Activated gamma-delta T cell treated with Interleukin-2 at 50 U/mL for 16 hours (primary cell): ENCODE measurements around the gene ASTN2.
"Not testable (repeated sequence)": the region's sequence is repeated elsewhere in the genome, so short reads cannot be mapped to it uniquely, and the experiment has no call there.

Experiments
- DNase-seq: peaks from one replicate; pipeline ENCODE4 v3.0.0-alpha.2; 2020

Gene ASTN2

DNA sequence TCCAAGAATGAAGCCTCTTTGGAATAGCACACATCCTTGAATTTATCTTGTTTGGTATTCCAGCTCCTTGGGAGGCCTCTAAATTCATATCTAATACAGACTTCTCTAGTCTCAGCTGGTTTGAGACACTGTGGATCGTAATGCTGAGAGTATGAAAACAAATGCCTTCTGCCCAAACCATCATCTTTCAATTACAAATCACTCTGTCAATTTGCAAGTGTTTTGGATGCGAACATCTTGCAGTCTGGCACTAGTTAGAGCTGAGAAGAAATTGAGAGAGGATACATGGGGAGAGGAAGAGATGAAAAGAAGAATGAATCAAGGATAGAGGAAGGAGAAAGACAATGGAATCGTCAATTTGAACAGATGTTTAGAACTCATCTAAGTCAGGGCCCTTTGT, 342.6 kb downstream of the ASTN2 start:
- DNase-seq: no peak

DNA sequence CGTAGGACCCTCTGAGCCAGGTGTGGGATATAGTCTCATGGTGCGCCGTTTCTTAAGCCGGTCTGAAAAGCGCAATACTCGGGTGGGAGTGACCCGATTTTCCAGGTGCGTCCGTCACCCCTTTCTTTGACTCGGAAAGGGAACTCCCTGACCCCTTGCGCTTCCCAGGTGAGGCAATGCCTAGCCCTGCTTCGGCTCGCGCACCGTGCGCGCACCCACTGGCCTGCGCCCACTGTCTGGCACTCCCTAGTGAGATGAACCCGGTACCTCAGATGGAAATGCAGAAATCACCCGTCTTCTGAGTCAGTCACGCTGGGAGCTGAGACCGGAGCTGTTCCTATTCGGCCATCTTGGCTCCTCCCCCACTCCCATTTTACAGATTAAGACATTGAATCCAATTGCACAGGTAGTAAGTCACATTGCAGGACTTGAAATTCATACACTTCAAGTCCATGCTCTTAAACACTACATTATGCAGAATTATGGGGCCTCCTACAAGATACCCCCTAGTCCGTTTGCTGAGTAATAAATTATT, 343.1 kb downstream of the ASTN2 start:
- not testable (repeated sequence) for DNase-seq

DNA sequence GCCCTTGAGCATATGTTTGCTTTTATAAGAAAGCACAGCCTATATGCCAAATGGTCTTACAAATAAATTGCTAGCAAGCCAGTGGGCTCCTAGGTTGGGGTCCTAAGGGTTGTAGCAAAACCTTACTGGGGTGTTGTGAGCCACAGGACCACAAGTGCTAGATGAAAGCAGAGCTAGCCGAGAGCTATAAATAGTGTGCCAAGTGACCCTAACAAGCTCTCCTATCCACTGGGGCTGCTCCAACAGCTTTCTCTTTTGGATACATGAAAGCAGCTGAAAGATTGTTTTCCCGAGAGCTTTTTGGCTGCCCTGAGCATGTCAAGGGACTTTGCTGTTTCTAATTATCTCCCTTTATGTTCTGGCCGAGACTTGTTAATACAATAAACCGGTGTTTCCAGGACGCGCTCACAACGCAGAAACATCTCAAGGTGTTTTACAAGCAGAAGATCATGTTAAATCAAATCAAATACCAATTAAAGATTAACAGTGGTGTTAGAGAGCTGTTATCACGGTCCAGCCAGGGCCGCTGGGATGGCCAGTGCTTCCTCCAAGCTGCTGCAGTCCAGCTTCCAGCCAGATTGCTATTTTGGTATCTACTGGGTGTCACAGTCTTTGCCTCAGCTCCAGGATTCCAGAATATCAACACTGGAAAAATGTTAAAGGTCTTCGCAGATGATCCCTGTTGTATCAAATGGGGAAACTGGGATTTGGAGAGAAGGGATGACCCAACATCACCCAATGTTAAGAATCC, 351.0 kb downstream of the ASTN2 start:
- DNase-seq: no peak

DNA sequence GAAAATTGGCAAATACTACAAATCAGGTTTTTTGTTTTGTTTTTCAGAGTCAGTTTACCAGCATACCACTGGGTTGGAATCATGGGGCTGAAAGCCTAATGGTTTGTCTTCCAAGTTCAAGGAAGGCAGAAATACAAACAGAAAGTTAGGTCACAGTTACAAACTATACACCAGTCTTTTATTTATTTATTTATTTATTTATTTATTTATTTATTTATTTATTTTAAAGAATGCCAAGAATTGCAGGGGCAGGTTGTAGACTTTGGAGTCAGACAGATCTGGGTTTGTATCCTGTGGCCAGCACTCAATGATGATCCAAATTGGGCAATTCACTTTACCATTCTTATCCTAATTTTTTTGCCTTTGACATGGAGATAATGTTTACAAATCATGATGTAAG, 353.9 kb downstream of the ASTN2 start:
- DNase-seq: no peak

DNA sequence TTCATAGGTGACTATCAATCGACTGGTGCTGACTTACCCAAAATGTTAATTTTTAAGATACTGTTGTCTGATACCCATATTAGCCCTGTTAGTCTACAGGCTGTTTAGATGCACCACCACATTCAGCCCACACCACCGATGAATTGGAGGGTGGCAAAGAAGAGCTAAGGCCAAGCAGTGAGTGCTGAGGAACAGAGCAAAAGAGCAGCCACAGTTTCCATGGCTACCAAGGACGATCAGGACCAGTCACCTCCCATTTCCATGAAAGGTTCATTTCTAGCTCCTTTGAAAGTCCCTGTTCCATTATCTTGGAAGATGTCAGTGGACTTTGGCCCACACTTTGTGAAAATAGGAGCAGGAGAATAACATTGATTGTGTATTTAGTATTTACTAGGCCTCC, 364.9 kb downstream of the ASTN2 start:
- DNase-seq: no peak

DNA sequence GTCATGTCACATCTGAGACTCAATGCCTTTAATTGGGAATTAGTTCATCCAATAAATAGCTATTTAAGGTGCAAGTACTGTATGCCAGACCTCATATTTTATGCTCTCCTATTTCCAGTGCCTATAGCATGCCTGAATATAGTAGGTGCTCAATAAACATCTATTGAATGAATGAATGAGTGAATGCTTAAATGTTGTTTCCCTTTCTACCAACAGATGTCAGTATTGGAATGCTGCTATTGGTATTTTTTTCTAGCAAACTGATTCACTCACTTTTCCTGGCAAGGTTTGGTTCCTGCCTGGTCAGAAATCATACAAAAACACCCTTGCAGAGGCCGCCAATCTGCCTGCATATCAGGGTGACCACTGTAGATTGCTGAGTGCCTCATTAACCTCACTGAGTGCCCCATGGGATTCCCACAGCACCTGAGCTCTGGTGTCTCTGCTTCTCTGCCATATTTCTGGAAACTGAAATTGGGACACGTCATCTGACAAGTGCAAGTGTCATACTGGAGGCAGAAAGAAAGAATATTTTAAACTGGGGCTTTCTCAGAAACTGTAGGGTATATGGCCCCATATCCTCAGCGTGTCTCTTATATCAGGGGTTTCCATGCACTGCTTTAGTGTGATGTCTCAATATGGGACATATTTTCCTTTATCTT, 368.1 kb downstream of the ASTN2 start:
- no peak for DNase-seq

DNA sequence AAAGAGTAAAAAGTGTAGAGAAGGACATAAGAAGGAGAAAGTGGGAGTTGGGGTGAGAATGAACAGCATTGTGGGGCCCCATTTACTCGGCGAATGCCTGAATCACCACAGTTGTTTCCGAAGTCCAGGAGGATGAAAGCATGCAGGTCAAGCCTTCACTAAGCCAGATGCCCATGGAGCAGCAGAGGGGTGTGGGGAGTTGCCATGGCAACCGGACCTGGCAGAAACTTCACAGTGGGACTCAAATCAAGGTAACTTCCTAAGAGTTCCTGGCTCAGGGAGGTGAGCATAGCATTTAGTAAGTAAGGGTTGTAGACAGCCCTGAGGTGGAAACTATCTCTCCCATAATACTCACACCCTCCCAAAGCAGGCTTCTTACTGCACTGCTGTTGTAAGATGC, 370.6 kb downstream of the ASTN2 start:
- no peak for DNase-seq

DNA sequence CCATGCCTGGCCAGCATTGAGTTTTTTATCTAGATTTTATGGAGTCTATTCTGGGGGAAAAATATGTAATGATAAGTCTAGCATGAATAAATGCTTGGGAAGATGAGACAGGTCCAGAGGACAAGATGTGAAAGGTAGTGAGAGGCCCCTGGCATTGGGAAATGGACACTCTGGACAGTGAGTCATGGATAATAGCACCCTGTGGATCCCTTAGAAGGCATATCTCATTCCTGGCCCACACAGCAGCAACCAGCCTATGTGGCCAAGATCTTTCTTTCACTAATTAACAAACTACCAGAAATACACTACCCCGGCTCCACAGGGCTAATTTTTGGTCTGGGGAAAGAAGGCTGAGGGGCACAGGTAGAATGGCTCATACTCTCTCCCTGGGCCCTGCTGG, 371.7 kb downstream of the ASTN2 start:
- no peak for DNase-seq

DNA sequence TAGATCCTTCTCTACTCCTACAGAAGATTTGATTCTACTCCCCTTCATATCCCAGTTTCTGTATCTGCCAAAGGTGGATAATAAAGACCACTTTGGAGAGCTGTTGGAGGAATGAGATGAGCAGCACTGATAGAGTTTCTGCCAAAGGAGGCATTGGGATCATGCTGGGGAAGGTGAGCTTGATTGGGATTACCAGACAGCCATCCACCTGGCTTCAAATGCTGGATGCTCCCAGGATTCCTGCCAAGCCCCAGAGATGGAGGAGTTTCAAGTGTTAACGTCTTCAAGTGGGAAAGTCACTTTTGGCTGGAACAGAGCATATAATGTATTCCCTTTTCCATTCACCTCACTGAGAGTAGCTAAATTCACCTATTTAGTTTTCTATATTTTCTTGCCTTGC, 379.3 kb downstream of the ASTN2 start:
- no peak for DNase-seq

DNA sequence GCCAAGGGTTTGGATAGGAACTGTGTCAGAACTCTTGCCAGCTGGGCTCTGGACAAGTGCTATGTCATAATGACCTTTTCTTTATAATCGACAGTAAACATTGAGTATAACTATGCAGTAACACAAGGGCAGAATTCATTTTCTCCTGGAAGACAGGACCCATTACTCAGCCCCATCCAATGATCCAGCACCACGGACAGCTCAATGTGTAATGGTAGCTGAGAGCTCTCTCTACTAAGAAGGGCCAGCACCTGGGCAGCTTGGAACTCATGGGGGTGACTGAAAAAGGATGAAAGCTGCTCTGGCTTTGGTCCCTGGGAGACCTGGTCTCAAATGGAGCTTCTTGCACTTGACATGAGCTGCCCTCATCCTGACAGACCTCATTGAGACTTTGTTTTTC, 380.0 kb downstream of the ASTN2 start:
- DNase-seq: no peak

DNA sequence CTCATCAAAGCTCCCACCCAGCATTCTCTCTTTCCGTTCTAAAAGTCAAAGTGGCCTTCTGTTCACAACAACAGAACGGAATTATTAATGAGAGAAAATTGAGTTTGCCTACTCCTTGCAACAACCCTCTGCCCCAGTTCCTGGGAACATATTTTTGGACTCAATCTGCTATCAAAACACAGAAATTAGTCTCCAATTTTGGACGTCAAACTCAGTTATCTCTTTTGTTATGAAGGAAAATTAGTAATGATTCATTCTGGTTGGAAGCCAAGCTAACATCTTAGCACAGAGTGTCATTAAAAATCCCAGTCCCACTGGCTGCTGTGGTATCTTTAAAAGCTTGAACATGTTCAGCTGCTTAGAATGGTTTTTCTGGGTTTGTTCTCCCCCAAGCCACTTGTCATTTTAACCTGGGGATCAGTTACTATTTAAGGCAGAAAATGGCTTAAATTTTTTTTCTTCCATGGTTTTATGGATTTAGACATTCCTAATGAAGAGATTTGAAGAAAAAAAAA, 384.5 kb downstream of the ASTN2 start:
- no peak for DNase-seq

DNA sequence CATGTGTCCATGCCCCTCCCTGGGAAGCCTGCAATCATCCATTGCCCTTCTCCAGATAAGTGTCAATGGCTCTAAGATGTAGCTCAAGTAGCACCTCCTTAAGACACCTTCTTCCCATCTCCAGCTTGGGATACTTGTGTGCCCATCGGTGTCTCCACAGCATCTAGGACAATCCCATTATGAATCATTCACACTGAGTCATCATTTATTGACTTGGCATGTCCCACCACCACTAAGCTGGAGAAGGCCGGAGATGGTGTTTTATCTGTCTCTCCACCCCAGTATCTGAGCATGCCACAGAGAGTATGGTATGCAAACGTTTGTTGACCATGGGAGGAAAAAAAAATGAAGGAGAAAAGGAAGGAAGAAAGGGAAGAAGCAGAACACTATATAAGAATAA, 385.5 kb downstream of the ASTN2 start:
- DNase-seq: no peak

DNA sequence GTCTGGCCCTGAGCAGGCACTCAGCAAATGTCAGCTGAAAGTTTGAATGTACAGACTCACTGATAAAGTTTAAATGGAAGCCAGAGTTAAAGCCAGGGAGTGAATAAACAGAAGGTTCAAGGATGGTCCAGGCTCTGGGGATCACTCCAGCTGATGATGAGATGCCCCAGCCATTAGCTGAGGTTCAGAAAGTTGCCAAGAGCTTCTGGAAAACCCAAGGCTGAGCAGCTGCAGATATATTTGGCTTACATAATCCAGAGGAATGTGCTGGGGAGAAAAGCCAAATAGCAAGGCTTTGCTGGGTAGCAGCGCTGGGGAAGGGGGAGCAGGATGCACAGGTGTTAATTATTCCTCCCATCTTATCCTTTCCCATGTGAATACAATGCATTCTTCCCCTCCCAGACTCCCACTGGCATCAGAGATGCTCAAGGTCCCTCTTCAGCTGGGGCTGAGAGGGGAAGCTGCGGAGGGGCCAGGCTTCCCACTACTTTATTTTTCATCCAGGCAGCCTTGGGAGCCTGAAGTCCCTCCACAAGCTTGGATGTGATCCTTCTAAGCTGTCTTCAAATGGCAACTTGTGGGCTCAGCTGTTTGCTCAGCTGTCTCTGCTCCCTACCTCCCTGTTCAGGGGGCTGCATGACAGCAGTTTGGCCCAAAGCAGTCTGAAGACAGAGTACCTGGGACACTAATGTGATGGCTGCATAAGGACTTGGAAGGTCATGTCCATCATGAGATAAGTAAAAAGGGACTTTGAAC, 386.6 kb downstream of the ASTN2 start:
- DNase-seq: no peak

DNA sequence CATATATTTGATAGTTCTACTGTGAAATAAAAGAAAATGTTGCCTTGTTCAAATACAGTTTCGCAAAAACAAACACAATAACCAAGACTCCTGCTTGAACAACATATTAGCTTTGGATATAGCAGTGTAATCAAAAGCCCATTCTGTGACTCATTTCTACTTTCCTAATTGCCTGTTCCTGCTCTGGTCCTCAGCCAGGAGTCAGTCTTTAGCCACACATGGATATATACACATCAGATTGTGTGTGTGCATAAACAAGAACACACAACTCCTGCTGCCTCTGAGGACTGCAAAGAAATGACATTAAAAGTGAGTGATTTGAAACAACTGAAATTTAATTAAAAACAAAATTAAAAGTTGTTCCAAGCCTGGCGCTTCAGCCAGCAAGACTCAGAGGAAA, 393.0 kb downstream of the ASTN2 start:
- no peak for DNase-seq

DNA sequence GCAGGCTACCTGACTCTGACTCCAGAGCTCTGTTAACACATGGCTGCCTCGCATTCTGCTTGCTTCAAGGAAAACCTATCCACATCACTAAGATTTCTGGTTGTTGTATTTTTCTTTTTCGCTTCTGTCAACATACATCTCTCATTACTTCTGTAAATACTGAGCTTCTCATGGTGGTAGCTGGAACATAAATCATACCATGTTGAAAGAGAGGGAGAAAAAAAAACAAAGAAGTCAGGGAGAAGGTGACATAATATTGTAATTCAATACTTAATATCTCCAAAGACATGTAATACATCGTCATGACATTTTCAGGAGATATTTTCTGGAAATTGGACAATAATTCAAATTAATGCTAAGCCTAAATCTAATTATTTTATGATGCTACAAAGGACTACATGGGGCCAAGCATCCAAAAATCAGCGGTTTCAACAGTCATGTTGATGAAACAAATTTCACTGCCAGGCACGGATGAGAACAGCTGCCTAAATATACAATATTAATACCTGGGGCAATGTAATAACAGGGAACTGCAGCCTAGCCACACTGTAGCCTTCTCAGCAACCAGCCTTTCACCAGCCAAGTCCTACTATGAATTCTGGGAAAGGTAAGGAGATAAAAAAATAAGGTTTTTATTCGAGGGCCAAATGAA, 395.8 kb downstream of the ASTN2 start:
- no peak for DNase-seq

DNA sequence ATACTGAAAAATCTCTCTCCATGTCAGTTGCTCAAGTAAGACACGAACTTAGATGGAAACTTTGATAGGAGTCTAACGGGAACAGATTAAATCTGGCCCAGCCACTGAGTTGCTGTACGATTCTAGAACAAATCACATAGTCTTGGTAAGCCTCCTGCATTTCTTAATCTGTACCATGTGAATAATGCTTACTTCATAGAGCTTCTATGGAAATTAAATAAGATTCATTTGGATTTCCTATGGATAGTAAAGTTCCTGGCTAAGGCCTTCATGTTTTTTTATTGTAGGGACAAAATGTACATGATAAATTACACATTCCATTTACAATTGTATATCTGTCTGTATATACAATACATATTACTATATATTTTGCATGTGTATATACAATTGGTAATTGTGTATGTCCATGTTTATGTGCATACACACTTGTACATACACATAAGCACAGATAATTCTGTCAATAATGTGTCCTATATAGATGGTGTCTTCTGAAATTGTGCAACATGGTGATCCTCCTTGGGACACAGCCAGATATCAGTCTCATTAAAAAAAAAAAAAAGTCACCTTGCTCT, 397.4 kb downstream of the ASTN2 start:
- no peak for DNase-seq

DNA sequence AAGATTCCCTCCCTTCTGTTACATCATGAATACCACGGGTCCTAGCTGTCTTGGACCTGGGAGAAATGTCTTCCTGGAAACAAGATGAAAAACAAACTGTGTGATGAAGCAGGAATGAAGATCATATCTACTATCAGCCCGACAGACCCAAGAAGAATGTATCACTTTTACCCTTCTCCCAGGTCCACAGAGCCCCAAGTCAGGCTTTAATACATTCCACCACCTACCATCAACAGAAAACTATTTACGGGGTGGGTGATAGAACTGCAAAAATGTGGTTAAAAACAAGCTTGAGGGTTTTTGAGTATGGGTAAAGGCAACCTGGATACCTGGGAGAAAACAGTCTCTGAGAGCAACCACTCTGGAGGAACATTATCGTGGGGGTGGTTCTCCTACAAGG, 400.8 kb downstream of the ASTN2 start:
- DNase-seq: no peak

DNA sequence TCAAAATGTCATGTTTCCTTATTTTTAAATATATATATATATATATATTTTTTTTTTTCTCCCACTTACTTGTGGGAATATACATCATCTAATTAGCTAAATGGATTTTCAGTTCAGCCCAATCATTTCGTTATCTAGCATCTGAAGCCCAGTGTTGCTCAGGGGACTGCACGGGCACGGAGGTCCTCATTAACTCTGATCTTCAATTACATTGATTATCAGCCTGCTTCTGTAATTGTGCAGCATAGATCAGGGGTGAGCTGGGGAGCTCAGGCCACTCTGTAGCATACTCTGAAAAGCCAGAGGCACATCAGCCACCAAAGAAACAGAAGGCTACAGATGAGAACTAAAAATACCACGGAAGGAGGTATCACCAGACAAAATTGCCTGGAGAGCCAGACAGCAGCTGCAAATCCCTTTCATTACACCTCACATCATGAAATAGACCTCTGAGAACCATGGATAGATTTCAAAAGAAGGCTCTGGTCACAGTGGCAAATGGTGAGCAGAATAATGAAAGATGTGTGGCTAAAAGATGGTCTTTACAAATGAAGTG, 401.3 kb downstream of the ASTN2 start:
- no peak for DNase-seq

DNA sequence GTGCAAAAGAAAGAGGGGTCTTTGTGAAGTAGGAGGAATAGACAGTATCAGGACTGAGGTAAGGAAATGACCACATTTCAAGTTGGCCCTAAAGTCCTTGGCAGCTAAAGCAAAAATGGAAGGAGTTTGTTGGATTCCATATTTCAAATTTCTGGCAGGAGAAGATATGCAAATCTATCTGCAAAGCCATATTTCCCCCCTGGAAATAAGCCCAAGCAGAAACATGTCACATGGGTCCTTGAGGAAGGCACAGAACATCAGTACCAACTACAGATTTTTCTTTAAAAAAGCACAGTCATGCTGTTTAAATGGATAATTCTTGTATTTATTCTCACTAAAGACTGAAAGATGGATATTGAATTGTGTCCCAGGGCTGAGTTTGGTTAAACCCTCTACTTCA, 404.8 kb downstream of the ASTN2 start:
- DNase-seq: no peak

DNA sequence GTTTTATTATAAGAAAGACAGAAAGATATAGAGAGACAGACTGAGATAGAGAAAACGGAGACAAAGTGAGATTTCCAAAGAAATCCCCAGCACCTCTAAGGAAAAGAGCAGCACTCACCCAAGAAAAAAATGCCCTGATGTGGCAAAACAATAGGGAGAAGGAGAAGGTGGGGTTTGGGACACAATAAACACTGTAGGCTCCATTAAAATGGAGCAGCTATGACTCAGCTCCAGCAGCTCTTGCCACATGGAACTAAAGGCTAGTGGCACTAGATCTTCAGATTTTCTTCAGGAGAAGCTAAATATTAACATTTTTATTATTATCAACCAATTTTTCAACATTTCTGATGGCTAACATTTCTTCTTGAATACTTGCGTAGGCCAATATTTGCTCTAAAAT, 406.0 kb downstream of the ASTN2 start:
- no peak for DNase-seq

DNA sequence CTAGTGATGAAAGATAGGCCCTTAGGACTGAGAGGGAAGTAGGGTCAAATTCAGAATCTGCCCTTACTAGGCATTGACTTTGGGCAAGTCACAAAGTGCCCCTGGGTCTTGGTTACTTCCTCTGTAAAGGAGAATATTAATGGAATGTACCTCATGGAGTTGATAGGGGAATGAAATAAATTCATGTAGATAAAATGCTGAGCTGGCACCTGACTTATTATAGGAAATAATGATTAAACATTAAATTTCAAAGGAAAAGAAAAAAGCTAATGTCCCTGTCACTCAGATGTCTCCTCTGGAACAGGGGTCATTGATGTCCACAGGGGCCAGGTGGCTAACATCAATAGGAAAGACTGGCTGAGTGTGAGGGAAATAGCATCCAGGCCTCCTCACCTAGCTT, 406.4 kb downstream of the ASTN2 start:
- no peak for DNase-seq

DNA sequence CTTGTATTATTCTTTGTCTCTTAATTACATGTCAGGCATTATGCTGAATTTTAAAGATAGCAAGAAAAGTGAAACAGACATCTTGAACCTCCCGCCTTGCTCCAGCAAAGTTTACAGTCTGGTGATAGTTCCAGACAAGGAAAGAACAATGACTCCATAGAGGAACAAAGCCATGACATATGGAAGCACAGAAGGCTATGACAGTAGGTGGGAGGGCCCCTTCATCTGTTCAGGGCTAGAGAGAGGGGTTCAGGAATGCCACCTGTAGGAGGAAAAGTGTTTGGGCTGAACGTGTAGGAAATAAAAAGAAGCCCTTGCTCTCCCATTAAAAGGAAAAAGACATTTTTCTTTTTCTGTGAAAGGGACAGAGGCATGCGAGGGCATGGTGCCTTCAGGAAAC, 412.2 kb downstream of the ASTN2 start:
- DNase-seq: no peak
